Stimulated activated CD8-positive, alpha-beta memory T cell treated with anti-CD3 and anti-CD28 coated beads, Interleukin-4, amount 100 ng/mL, for 1 hour (primary cell): ENCODE data around the gene MPRIP.
"Not testable (repeated sequence)": the region's sequence is repeated elsewhere in the genome, so short reads cannot be mapped to it uniquely, and the experiment has no call there.

Source experiments
- DNase-seq, 2 donors: peaks; one replicate each; pipeline ENCODE4 v3.0.0-alpha.2; 2020; ENCODE audit warnings: low read depth in 2 of 2, low spot score in 1 of 2

Gene MPRIP

DNA sequence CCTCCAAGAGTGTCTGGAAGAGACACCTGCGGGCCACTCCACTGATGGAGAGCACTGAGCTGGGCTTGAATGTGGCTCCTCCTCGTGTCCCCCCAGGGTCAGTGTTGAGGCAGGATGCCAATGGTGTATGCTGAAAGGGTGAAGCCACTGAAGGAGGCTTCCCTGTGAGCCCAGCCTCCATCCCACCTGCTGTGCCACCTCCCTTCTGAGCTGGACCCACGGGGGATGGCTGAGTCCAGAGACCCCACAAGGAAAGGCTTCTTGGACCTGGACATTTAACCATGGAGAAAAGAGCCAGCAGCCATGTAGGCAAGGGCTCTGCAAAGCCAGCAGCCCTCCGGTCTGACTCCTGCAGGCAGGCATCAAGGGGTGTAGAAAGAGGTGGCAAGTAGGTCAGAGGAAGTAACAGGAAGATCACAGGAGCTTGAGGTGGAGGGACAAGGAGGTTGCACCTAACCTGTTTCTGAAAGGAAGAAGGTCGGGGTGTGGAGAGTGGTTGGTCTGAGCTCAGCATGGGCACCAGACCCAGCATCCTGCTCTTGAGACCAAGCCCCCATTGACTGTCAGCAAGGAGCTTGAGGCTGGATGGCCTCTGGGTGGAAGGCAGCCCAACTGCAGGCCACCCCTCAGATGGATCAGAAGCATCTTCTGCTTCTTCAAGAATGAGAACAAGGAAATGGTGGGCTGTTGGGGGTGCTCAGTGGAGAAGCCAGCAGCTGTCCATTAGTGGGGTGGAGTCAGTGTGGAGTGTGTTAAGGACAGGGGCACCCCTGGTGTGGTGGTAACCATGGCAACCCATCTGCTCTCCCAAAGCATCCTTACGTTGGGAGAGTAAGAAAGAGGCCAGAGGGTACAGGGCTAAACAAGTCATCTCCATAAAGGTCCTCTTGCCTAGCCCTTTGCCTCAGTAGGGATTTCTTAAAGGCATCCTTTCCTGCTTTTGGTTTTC, 83.2 kb downstream of the MPRIP start:
- no peak for DNase-seq

DNA sequence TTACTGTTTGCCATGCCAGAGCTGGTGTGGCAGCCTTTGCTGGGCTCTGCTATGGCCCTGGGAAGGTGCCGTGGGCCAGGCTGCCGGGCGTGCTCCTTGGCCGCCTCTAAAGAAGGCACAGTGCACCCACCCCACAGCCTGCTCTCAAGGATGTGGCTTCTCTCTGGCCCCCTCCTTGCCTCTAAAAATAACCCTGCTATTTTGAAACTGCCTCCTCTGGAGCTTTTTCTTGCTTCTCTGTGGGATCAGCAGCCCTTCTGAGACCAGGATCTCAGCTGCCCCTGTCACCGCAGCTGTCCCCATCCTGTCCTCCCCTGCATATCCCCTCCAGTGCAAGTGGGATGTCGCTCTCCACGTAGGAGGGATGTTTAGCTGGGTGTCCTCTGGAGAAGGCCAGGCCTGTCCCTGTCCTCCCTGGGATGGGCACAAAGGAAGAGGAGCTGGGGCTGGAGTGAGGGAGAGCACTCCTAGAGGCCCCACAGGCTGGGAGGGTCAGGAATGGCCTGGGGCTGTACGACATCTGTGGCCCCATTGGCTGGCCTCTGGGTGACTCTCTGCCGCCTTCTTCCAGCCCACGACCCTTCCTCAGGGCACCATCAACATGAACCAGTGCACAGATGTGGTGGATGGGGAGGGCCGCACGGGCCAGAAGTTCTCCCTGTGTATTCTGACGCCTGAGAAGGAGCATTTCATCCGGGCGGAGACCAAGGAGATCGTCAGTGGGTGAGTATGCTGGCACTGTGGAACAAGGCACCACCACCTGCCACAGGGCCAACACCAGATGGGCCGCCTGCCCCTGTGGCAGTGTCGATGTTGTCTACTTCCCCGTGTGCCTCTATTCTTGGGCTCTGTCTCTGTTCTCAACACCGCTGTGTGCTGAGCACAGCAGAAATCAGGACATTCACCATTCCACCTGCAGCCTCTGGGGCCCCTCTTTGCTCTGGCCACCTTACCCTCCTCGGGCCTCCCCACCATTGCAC, 84.2 kb downstream of the MPRIP start:
- DNase-seq: no peak

DNA sequence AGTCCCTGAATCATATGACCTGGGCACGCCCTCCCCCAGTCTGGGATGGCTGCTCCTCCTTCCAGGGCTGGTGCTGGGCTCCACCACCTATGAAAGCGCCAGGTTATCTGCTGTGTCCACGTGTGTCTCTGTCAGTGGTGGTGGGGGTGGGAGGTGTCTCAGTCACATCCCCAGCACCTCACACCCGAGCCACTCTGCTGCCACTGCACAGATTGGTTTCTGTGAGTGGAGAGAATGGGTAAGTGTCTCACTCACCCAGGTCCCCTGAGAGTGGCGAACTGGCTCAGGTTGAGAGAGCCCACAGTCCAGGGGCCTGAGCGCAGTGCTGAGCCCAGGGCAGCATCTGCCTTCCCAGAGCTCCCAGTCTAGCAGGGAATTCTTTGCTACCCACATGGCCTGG, 84.9 kb downstream of the MPRIP start:
- DNase-seq: no peak

DNA sequence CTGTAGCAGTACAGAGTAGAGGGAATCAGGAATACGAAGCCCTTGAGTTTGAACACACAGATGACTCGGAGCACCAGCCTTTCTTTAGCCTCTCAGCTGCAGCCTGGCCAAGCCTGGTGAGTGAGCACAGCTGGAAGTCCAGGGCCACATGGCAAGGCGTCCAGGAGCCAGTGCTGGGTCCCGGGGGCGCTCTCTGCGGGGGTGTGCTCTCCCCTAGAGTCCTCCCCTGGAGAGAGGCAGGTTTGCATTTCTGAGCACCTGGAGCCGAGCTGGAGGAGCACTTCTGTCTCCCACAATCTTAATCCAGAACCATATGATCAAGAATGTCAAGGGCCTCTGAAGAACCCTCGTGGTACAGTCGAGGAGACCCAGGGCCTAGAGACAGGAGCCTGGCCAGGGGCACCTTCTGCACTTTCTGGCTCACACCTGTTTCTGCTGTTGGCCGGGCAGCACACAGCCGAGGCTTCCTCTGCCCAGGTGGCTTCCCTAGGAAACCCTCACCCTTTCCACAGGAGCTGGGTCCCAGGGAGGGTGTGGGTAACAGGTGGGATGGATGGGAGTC, 85.6 kb downstream of the MPRIP start:
- no peak for DNase-seq

DNA sequence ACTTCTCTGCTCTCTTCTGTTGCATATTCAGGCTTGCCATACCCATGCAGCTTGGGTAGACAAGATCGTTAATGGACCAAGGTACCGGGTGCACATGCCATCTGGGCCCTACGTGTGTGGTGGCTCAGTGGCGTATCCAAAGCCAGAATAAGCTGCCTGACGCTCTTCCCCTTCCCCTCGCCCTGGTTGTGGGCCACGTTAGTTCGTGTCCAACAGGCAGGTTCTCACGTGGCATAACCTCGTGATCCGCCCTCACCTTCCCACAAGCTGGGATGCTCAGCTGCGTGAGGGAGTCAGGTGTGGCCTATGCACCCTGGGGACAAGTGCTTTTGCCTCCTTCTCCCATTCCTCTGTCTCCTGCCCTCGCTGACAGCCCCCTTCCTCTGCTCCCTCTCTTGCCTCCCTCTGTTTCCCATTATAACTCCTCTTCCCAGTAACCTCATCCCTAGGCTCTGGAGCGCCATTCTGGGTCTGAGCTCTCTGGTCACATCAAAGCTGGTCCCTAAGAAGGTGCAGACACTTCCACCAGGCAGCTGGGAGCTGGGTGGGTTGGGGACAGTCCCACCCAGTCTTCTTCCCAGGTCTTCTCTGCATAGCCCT, 86.3 kb downstream of the MPRIP start:
- no peak for DNase-seq

DNA sequence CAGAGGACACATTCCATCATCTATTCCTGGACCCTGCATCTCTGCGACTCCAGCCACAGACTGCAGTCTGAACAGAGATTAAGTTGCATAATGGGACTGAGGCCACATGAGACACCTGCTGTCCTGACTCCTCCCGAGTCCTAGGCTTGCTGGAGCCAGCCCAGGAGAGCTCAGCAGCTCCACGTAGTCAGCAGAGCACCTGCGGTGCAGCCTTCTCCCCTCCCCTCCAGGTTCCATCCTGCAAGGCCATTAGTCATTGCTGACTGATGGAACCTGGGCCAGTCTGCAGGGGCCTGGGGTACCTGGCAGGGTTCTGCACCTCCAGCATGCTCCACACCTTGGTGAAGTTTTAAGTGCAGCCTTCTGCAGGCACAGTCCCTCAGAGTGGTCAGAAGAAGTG, 87.2 kb downstream of the MPRIP start:
- no peak for DNase-seq

DNA sequence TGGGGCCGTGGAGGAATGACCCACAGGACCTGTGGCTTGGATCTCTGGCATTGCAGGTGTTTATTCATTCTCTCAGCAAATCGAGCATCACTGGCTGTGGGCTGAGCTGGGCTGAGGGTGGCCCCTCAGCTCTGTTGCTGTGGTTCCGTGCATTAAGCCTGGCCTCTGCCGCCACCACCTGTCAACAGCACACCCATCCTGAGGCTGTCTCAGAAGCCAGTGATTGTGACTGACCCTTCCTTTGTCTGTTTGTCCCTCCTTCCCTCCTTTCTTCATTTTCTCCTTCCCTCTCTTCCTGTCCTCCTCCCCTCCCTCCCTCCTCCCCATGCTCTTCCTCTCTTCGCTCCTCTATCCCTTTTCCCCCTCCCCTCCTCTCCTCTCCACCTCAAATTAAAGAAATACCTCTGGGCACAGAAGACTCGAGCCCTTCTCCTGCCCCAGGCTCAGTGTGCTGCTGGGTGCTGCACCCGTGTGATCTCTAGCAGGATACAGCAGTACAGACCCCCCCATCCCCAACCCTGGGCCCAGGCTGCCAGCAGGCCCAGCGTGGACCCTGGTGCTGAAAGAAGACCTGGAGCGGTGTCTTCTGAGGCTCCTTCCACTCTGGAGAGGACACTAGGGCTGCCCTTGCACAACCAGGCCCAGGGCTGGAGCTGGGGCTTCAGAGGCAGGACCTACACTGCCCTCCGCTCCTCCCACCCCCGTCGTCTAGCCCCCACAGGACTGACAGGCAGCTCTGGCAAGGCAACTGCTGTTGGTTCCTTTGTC, 88.0 kb downstream of the MPRIP start:
- no peak for DNase-seq

DNA sequence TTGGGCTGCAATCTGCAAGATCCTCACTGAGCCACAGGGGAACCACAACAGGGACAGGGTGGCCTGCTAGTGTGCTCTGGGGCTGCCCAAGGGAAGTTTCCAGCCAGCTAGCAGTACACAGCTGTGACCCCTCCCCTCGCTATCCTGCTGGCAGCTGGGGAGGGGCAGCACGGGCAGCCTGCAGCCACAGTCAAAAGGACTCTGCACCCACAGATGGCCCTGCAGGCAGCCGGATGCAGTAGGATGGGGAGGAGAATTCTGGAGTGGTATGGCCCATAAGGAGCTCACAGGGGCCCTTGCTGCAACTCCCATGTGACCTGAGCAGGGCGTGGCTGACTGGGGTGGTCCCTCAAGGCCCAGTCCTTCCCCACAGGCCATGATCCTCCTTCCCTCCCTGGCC, 89.6 kb downstream of the MPRIP start:
- DNase-seq: no peak

DNA sequence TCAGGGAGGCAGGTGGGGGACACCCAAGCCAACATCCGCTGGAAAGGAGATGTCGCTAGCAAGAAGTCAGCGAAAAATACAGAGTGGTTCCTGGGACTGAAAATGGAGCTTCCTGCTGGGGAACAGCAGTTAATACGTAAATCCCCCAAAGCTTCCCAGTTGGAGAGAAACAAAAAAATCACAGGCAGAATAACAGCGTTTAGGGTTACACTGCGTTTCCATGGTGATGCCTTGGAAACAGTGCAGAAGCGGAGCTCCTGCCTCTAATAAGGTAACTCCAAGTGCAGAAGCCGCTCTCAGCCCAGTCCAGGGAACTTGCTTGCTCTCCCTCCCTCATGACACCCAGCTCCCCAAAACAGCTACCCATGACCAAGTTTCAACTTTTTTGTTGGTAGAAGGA, 90.5 kb downstream of the MPRIP start:
- no peak for DNase-seq

DNA sequence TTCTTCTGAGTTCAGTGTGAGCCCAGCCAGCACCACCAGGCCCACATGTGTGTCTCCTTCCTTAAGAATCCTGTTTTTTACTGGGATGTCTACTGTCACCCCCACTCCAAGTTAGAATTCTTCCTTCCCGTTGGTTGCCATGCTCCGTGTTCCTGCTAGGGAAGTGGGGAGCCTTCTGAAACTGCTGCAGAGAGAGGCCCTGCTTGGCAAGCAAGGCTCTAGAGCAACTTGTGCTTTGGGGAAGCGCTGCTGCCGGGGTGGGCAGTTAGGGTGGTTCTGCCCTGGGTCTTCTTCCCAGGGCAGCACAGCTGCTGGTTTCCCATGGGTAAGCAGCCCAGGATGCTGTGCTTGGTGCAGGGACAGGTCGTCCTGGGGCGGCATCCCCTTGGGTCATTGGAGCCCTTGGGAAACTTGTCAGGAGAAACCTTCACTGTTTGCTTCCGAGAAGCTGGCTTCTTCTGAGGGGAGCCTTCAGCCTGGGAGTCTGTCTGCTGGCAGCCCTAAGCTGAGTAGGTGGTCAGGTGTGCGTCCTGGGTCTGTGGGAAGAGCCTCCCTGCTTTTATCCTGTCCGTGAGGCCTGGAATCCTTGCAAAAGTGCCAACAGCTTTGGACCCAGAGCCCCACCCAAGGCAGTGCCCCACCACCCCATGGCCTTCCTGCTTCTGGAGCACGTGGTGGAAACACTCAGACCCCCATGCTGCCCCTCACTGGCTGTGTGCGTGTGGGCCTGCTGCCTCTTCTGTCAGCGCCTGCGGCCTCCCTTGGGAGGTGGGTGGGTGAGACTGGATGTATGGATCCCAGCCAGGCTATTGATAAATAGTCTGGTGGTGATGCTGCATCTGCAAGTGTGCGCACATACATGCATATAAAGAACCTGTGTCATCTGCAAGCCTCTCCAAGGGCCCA, 92.0 kb downstream of the MPRIP start:
- DNase-seq: no peak

DNA sequence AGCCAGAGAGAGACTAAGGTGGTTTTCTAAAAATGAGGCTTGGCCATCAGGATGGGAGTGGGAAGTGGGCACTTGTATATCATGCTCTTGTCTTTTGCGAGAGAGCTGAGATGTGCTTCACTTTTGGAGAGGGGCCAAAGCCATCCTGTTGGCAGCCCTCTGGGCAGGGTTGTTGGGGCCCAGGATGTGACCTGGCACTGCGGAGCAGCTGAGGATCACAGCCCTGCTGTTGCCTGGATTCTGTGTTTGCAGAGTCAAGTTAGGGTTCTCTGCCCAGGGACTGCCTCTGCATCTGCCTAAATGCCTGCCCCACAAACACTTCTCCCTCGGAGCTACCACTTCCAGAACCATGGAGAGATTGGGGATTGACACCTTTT, 92.7 kb downstream of the MPRIP start:
- no peak for DNase-seq

DNA sequence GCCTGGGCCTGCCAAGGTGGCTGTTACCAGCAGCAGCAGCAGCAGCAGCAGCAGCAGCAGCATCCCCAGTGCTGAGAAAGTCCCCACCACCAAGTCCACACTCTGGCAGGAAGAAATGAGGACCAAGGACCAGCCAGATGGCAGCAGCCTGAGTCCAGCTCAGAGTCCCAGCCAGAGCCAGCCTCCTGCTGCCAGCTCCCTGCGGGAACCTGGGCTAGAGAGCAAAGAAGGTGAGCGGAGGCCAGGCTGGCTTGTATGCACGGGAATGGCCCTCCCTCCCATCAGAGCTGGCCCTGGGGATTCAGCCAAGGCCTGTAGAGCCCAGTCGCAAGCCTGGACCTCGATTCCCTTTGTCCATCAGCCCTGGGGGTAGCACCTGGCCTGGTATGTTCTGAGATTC, 94.0 kb downstream of the MPRIP start:
- not testable (repeated sequence) for DNase-seq

DNA sequence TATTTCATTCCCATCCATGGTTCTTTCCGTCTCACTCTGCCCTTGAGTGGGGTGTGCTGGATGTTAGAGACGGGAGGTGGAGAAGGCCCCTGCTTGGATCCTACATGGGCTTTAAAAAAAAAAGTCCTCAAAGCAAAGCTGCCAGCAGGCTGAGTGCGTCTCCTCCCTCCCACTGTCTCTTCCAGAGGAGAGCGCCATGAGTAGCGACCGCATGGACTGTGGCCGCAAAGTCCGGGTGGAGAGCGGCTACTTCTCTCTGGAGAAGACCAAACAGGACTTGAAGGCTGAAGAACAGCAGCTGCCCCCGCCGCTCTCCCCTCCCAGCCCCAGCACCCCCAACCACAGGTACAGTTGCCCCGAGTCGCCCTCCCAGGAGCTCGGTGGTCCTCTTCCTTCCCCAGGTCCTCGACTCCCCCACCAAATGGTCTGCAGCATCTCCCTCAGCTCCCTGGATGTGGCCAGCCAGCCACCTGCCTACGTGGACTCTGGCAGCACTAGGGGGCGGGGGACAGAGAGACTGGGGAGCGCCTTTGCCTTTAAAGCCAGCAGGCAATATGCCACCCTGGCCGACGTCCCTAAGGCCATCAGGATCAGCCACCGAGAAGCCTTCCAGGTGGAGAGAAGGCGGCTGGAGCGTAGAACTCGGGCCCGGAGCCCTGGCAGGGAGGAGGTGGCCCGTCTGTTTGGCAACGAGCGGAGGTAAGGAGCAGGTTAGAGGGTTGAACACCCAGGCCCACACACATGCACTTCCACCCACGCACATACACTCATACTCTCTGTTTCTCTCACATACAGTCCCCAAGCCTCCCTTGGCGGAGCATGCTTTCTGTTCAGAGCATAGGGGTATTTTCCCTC, 95.7 kb downstream of the MPRIP start:
- DNase-seq: no peak

DNA sequence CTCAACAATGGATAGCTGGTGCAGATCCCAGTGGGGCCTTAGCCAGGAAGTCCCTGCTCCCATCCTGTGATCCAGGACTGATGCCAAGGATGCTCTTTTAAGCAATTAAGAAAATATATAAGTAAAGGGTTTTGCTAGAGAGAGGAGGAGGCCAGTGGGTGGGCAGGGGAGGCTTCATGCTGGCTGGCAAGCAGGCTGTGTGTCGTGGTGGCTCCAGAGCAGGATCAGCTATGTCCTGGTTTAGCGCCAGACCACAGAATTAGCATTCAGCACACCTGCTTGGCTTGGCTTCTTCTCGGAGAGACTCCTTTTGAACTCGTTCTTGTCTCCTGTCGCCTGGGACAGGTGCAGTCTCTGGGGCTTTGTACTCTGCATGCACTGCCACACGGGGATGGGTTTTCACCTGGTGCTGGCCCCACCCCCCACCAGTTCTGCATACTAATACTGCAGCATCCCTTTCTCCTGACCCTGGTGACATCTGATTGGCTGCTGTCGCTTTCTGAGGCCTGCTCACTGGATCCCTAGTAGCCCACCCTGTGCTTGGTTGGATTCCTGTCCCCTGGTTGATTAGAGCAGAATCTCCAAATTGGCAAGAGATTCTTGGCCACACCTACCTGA, 97.8 kb downstream of the MPRIP start:
- DNase-seq: no peak

DNA sequence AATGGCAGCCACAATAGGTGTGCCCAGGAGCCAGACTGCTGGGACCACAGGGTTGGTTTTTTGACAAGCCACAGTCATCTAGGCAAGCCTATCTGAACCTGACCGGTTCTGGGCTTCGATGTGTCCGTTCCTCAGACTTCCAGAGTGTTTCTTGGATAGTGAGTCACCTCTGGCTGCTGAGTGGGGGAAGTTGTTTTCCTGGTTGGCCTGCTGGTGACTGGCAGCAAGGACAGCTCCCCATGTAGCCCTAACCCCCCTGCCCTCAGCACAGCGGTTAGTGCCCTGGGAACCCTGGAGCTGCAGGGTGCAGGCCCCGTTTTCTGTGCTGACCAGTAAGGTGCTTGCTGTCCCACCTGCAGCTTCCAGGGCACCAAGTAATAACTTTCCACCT, 98.3 kb downstream of the MPRIP start:
- no peak for DNase-seq

DNA sequence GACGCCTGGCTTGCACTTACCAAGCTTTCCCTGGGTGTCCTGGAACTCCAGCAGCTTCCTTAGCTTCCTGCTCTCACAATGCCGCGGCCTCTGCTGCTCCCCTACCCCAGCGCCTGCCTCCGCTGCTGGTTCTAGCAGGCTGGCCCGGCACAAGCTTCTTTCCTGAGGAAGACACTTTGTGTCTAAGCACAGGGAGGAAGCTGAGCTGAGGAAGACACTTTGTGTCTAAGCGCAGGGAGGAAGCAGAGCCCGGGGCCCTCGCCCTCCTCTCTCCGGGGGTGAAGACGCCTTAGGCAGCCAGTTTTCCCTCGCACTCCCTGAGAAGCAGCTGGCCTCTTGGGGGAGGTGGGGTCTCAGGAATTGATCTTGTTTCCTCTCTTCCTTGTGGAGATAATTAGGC, 99.0 kb downstream of the MPRIP start:
- no peak for DNase-seq

DNA sequence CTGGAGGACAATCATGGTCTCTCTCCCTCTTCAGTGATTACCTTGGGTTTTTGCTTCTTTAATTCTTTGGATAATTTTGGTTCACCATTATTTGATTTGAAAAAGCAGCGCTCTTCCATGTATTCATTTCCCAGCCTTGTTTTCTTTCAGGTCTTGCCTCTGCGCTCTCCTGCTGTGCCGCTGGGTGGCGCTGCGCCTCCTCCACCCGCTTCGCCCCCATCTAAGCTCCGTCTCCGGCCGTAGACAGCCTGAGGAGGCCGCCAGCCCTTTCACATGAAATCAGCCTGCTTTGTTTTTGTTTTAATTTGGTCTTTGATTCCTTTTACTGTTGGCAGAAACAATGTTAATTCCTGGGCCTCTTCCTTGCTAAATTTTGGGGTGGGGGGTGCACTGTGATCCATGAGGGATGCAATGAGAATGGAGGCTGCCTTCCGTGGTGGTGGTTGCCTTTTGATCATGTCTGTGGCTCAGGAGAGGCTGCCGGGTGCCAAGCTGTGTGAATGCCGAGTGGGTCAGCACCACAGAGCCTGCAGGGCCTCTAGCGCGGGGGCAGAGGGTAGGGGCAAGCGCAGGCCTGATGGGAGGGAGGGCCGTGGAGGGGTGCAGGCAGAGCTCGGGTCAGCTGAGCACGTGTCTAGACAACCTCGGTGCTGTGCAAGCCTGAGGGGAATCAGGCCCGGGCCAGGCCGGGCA, 99.7 kb downstream of the MPRIP start:
- DNase-seq: no peak

DNA sequence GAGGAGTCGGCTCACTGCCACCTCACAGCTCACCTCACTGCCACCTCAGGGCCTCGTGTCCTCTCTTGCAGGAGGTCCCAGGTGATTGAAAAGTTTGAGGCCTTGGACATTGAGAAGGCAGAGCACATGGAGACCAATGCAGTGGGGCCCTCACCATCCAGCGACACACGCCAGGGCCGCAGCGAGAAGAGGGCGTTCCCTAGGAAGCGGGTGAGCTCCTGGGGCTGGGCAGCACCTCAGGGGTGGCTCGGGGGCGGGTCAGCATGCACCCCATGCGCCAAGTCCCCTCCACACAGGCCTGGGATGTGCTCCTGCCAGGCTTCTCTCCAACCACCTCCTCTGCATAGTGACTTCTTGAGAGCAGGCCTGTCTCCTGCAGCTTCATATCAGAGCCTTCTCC, 100.3 kb downstream of the MPRIP start:
- DNase-seq: no peak
